SU-DHL-6 (cell line): ENCODE data around the gene TMEM14A.

Source experiments
- H2AFZ ChIP-seq: fragments of 200-600 bp; sonication (generic); 2 replicates; pipeline ENCODE4 v1.6.1; 2014; ENCODE audit warnings: low read depth, mild to moderate bottlenecking, moderate library complexity, mixed read lengths, antibody characterized with exemption, low read length; ENCODE audit not compliant: severe bottlenecking
- H3F3A ChIP-seq: fragments of 200-600 bp; shearing (Covaris generic); 2 replicates; pipeline ENCODE4 v1.6.0; 2016; ENCODE audit warnings: antibody characterized with exemption, mild to moderate bottlenecking; ENCODE audit not compliant: insufficient read depth
- H3K27ac ChIP-seq: fragments of 200-600 bp; sonication (generic); 2 replicates; pipeline ENCODE4 v1.5.1; 2016; ENCODE audit warnings: low read depth, mild to moderate bottlenecking, low read length, moderate library complexity, mixed read lengths
- H3K27me3 ChIP-seq: fragments of 200-600 bp; sonication (generic), shearing (Covaris generic); 2 replicates; pipeline ENCODE4 v1.6.0; 2014; ENCODE audit warnings: mild to moderate bottlenecking, low read length
- H3K36me3 ChIP-seq: fragments of 200-600 bp; sonication (generic); 2 replicates; pipeline ENCODE4 v1.6.1; 2014; ENCODE audit warnings: mild to moderate bottlenecking, low read length, mixed read lengths
- H3K4me2 ChIP-seq: fragments of 300-600, 200-600 bp; shearing (Covaris generic), sonication (generic); 2 replicates; pipeline ENCODE4 v1.6.0; 2014; ENCODE audit warnings: low read length, low read depth, mild to moderate bottlenecking; ENCODE audit not compliant: poor library complexity, severe bottlenecking
- H3K4me3 ChIP-seq: fragments of 200-600 bp; sonication (generic); 2 replicates; pipeline ENCODE4 v1.5.1; 2014; ENCODE audit warnings: antibody characterized with exemption, low read length, mild to moderate bottlenecking, mixed read lengths; ENCODE audit not compliant: insufficient read depth, poor library complexity, severe bottlenecking
- H3K79me2 ChIP-seq: fragments of 200-600 bp; sonication (generic); 2 replicates; pipeline ENCODE4 v1.6.1; 2014; ENCODE audit warnings: mild to moderate bottlenecking, low read length, moderate library complexity; ENCODE audit not compliant: insufficient read depth
- H3K9ac ChIP-seq: fragments of 200-600 bp; sonication (generic); 2 replicates; pipeline ENCODE4 v1.7.0; 2014; ENCODE audit warnings: mild to moderate bottlenecking, low read length
- H3K9me2 ChIP-seq: fragments of 200-600 bp; sonication (generic); replicated peaks from 2 replicates; pipeline ENCODE4 v1.6.1; 2014; ENCODE audit warnings: low read length; ENCODE audit not compliant: insufficient read depth
- H3K9me3 ChIP-seq: fragments of 200-600 bp; sonication (generic); 2 replicates; pipeline ENCODE4 v1.6.1; 2014; ENCODE audit warnings: low read length, mixed read lengths; ENCODE audit not compliant: insufficient read depth
- H4K20me1 ChIP-seq: fragments of 200-600 bp; sonication (generic); 2 replicates; pipeline ENCODE4 v1.6.1; 2014; ENCODE audit warnings: low read depth, mild to moderate bottlenecking, antibody characterized with exemption, low read length, moderate library complexity, mixed read lengths
- CTCF ChIP-seq: fragments of 200-600 bp; sonication (generic); IDR thresholded peaks from one replicate; pipeline ENCODE4 v1.5.1; 2017; ENCODE audit warnings: antibody characterized with exemption, mild to moderate bottlenecking, low read length, moderate library complexity; ENCODE audit not compliant: insufficient read depth, poor library complexity, severe bottlenecking
- EZH2phosphoT487 ChIP-seq: fragments of 200-600 bp; sonication (generic), shearing (Covaris generic); conservative IDR thresholded peaks from 2 replicates; pipeline ENCODE4 v1.6.1; 2018; ENCODE audit warnings: mild to moderate bottlenecking, antibody characterized with exemption, low read length, moderate library complexity, mixed read lengths

The TMEM14A gene

DNA sequence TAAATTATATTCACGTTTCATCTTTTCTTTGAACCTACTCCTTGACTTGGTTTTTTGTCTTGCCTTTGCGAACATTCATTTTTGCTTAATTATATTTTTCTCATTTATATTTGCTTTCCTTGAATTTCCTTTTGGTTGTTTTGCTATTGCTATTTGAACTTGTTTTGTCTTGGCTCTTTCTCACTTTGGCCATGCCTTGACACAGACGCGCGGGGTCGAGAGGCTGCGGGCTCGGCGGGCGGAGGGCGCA lies 7.1 kb upstream of the TMEM14A start:
- Histone ChIP-seq H3K9me2 (no peaks in the 10 kb centered on the region), H3K4me3 (peak overlapping the region; percentile 61), H3K4me2 (peak overlapping the region; percentile 82), H4K20me1 (no peaks in the 10 kb centered on the region), H3K9me3 (no peaks in the 10 kb centered on the region), H3K27me3 (no peaks in the 10 kb centered on the region), H3F3A (peaks cover 15% of the 10 kb centered on the region), H2AFZ (peak overlapping the region; percentile 99), H3K27ac (peak overlapping the region; percentile 34), H3K79me2 (no peaks in the 10 kb centered on the region), H3K36me3 (peaks cover 5% of the 10 kb centered on the region; the same call in 1 of the 2 replicates), H3K9ac (peak overlapping the region; percentile 76)
- no peak for TF ChIP-seq EZH2phosphoT487
- TF ChIP-seq CTCF, result no peak

DNA sequence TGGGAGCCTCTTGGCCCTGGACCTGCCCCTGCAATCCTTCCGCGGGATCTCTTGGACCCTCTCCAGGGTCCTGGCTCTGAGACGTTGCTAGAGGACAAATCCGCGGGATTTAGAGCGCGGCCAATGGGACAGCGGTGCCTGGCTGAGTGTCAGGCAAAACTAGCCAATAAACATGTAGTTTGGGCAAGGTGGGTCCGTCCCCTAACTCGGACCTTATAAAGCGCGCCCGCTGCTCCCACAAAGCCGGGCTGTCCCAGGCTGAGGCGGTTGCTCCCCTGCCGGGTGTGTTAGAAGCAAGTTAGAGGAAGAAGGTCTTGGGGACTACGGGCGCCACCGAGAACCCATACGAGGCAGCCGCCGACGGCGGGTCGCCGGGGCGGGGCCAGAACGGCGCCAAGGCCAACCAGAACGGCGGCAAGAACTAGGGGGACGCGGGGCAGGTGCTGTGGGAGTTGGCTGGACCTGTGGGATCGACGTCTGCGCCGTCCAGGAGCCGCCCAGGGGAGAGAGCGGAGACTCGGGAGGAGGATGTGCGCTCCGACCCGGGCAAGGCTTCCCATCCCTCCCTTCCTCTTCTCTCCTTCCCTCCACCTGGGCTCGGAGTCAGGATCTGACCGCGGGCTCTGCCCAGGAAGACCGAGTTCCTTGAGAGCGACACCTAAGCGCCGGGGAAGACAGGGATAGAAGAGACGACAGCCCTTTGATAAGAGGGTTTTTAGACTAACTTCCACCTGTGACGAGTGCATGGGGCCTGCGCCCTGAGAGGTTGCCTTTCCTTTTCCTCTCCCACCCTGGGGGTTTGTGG lies 6.5 kb upstream of the TMEM14A start:
- Histone ChIP-seq H2AFZ (peak overlapping the region; percentile 99), H3K36me3 (peaks cover 5% of the 10 kb centered on the region; the same call in 1 of the 2 replicates), H3K9ac (peak overlapping the region; percentile 76), H3K9me3 (no peaks in the 10 kb centered on the region), H3K9me2 (no peaks in the 10 kb centered on the region), H3K4me3 (peak overlapping the region; percentile 61), H4K20me1 (no peaks in the 10 kb centered on the region), H3K27ac (peak overlapping the region; percentile 34), H3K79me2 (no peaks in the 10 kb centered on the region), H3K27me3 (no peaks in the 10 kb centered on the region), H3K4me2 (peak overlapping the region; percentile 82), H3F3A (peaks cover 20% of the 10 kb centered on the region)
- no peak for TF ChIP-seq EZH2phosphoT487
- TF ChIP-seq CTCF, result no peak

- H2AFZ ChIP-seq, result peak overlapping the region; percentile 99
- H3K36me3 ChIP-seq, result peaks cover 5% of the 10 kb centered on the region; the same call in 1 of the 2 replicates
- H3K27ac ChIP-seq, result no peak overlapping the region
- no peaks in the 10 kb centered on the region for H4K20me1 ChIP-seq
- H3K27me3 ChIP-seq, result no peaks in the 10 kb centered on the region
- H3F3A ChIP-seq, result peaks cover 20% of the 10 kb centered on the region
- no peaks in the 10 kb centered on the region for H3K9me3 ChIP-seq
- no peaks in the 10 kb centered on the region for H3K9me2 ChIP-seq
- peak overlapping the region; percentile 76 for H3K9ac ChIP-seq
- peak overlapping the region; percentile 61 for H3K4me3 ChIP-seq
- H3K79me2 ChIP-seq, result no peaks in the 10 kb centered on the region
- peak overlapping the region; percentile 82 for H3K4me2 ChIP-seq
- TF ChIP-seq EZH2phosphoT487 (no peak), CTCF (no peak)
These were observed 5.8 kb upstream of the TMEM14A start for GRCh38 chr6:52664991-52665686.
